CD4-positive, alpha-beta T cell treated with Interleukin-4 for 4 hours (primary cell): Measurements from ENCODE around the gene MTHFS.

Experiments
- DNase-seq: peaks from one replicate; pipeline ENCODE4 v3.0.0-alpha.2; 2020

MTHFS gene

GRCh38 chr15:79812541-79812940 lies 84.3 kb downstream of the MTHFS start:
- DNase-seq: no peak

GRCh38 chr15:79811406-79812405 lies 85.1 kb downstream of the MTHFS start:
- DNase-seq: no peak

GRCh38 chr15:79804838-79805237 lies 92.0 kb downstream of the MTHFS start:
- no peak for DNase-seq

GRCh38 chr15:79798311-79798710 lies 98.5 kb downstream of the MTHFS start:
- DNase-seq: no peak
